K562 (cell line): ENCODE measurements around the gene TSHZ1. TPM values are rescaled to one million over a fixed set of nuclear protein-coding genes. Genes with fewer than 3 reads are reported as not detected.

ENCODE experiments used
- ATAC-seq: fragments of 200-7000 bp; cut with Tn5 transposase; 3 replicates; pipeline ENCODE4 v1.9.1; 2020; ENCODE audit warnings: moderate library complexity
- BruUV-seq: library from RNA; stranded (reverse); fragments of 400-500 nt; replicated peaks from 2 replicates; lab custom pipeline; 2021; lab: Mats Ljungman, UMichigan
- CTCF ChIA-PET: fragments of 300-600 bp; formaldehyde crosslinking; extraction: SDS; loops from one replicate; lab custom pipeline; 2021; ENCODE audit warnings: low intra/inter-chr PET ratio; lab: Yijun Ruan, JAX
- POLR2A ChIA-PET: fragments of 300-600, 350-650 bp; sonication (Branson Sonifier 250); formaldehyde crosslinking; extraction: SDS; loops from one replicate; lab custom pipeline; 2021; ENCODE audit warnings: antibody characterized with exemption, inconsistent platforms; lab: Yijun Ruan, JAX
- DNase-seq, 4 experiments: peaks; one replicate each; pipeline versions ENCODE4 v3.0.0 to v3.0.0-alpha.2; 2011 to 2018; ENCODE audit warnings: low spot score in 3 of 4, mixed read lengths in 3 of 4; ENCODE audit errors: extremely low read depth in 1 of 4
- FAIRE-seq: peaks from 2 replicates; lab custom pipeline; 2011; peaks lifted over from hg19 to GRCh38; lab: Jason Lieb, UNC
- H2AFZ ChIP-seq: 2 replicates; pipeline ENCODE4 v1.6.0; 2011; ENCODE audit warnings: low read depth, low read length, control low read depth, inconsistent platforms
- H3K27ac ChIP-seq: fragments of 200-600 bp; 3 replicates; pipeline ENCODE4 v1.8.0; 2011; ENCODE audit warnings: low read depth, mild to moderate bottlenecking, control low read depth, inconsistent platforms, low read length, moderate library complexity, mixed read lengths; ENCODE audit errors: extremely low read depth
- H3K27me3 ChIP-seq, 2 experiments: fragments of 300-600 bp in 1 of 2; 2 replicates in 1 of 2; 3 replicates in 1 of 2; pipeline versions ENCODE4 v1.6.0 to v1.8.0; 2011; ENCODE audit warnings: inconsistent platforms in 2 of 2, low read length in 2 of 2, mild to moderate bottlenecking in 1 of 2, mixed read lengths in 1 of 2, moderate library complexity in 1 of 2; ENCODE audit not compliant: control insufficient read depth in 2 of 2, insufficient read depth in 2 of 2
- H3K36me3 ChIP-seq: fragments of 300-600 bp; 3 replicates; pipeline ENCODE4 v1.8.0; 2011; ENCODE audit warnings: mild to moderate bottlenecking, low read length, inconsistent platforms; ENCODE audit not compliant: control insufficient read depth, insufficient read depth
- H3K4me1 ChIP-seq, 2 experiments: fragments of 200-600 bp in 1 of 2; replicated peaks in 1 of 2; 2 replicates in 1 of 2; 3 replicates in 1 of 2; pipeline versions ENCODE4 v1.5.1 to v1.8.0; 2011; ENCODE audit warnings: inconsistent platforms in 2 of 2, low read length in 2 of 2, mild to moderate bottlenecking in 1 of 2, mixed read lengths in 1 of 2, moderate library complexity in 1 of 2; ENCODE audit not compliant: control insufficient read depth in 2 of 2, insufficient read depth in 2 of 2
- H3K4me2 ChIP-seq: 2 replicates; pipeline ENCODE4 v1.6.1; 2011; ENCODE audit warnings: low read length, control low read depth, inconsistent platforms, mixed read lengths; ENCODE audit not compliant: insufficient read depth
- H3K4me3 ChIP-seq: fragments of 200-600 bp; sonication (generic), shearing (Covaris generic); 2 replicates; pipeline ENCODE4 v1.5.1; 2016; ENCODE audit warnings: control low read depth, inconsistent platforms
- H3K79me2 ChIP-seq: fragments of 200-600 bp; 3 replicates; pipeline ENCODE4 v1.8.0; 2011; ENCODE audit warnings: low read length, inconsistent platforms; ENCODE audit not compliant: control insufficient read depth, insufficient read depth
- H3K9ac ChIP-seq, 2 experiments: 2 replicates each; pipeline versions ENCODE4 v1.6.0 to v1.6.1; 2011; ENCODE audit warnings: low read depth in 2 of 2, low read length in 2 of 2, control low read depth in 1 of 2, inconsistent platforms in 1 of 2, mild to moderate bottlenecking in 1 of 2, mixed read lengths in 1 of 2; ENCODE audit not compliant: insufficient read depth in 1 of 2
- H3K9me1 ChIP-seq: one replicate; pipeline ENCODE4 v1.6.0; 2011; ENCODE audit warnings: inconsistent platforms, mild to moderate bottlenecking, low read length, moderate library complexity; ENCODE audit not compliant: control insufficient read depth, insufficient read depth
- H3K9me3 ChIP-seq: replicated peaks from 2 replicates; pipeline ENCODE4 v1.5.1; 2011; ENCODE audit warnings: low read depth, low read length, inconsistent platforms; ENCODE audit not compliant: control insufficient read depth, insufficient read depth
- H4K20me1 ChIP-seq: replicated peaks from 2 replicates; pipeline ENCODE4 v1.6.1; 2011; ENCODE audit warnings: low read length, inconsistent platforms, mixed read lengths; ENCODE audit not compliant: control insufficient read depth, insufficient read depth
- CTCF ChIP-seq, 3 experiments: IDR thresholded peaks in 2 of 3; conservative IDR thresholded peaks in 1 of 3; 2 replicates each; pipeline ENCODE4 v1.5.1; 2011 to 2012; ENCODE audit warnings: low read length in 3 of 3, mild to moderate bottlenecking in 3 of 3, control low read depth in 2 of 3, improper control_type of control experiment in 1 of 3, inconsistent platforms in 1 of 3, low read depth in 1 of 3, mixed read lengths in 1 of 3, moderate library complexity in 1 of 3; ENCODE audit not compliant: insufficient read depth in 2 of 3
- ETV5 ChIP-seq: sonication (generic); formaldehyde crosslinking; IDR thresholded peaks from 2 replicates; pipeline ENCODE4 v1.4.0; 2020; ENCODE audit warnings: low read depth, mild to moderate bottlenecking, missing genetic modification reagents
- FOXA1 ChIP-seq: fragments of 450-650 bp; IDR thresholded peaks from 2 replicates; pipeline ENCODE4 v1.6.1; 2016; ENCODE audit warnings: mild to moderate bottlenecking, borderline replicate concordance
- KLF16 ChIP-seq: IDR thresholded peaks from 2 replicates; pipeline ENCODE4 v1.6.1; 2016; ENCODE audit warnings: antibody characterized with exemption
- MXD1 ChIP-seq: fragments of 250-450 bp; sonication (Bioruptor Pico); IDR thresholded peaks from 2 replicates; pipeline ENCODE4 v1.8.0; 2021; ENCODE audit warnings: borderline replicate concordance, mild to moderate bottlenecking, moderate library complexity; ENCODE audit not compliant: poor library complexity, severe bottlenecking
- RAD21 ChIP-seq, 2 experiments: fragments of 250-450 bp in 1 of 2; fragments of 450-650 bp in 1 of 2; sonication (Bioruptor Pico) in 1 of 2; formaldehyde crosslinking in 1 of 2; IDR thresholded peaks in 1 of 2; conservative IDR thresholded peaks in 1 of 2; 2 replicates each; pipeline versions ENCODE4 v1.4.0 to v1.8.0; 2020 to 2022; ENCODE audit warnings: mild to moderate bottlenecking in 2 of 2, moderate library complexity in 1 of 2
- STAG1 ChIP-seq: sonication (generic); formaldehyde crosslinking; IDR thresholded peaks from 2 replicates; pipeline ENCODE4 v1.5.0; 2020; ENCODE audit warnings: missing genetic modification reagents, borderline replicate concordance
- TRIM28 ChIP-seq: fragments of 450-650 bp; IDR thresholded peaks from 2 replicates; pipeline ENCODE4 v1.6.1; 2017
- WGBS: fragments of 100-300 bp; shearing (Covaris generic); methylation state at CpG from one replicate; pipeline ENCODE4 v1.1.6; 2016; ENCODE audit warnings: low coverage, mixed read lengths; ENCODE audit not compliant: insufficient coverage; ENCODE audit errors: missing lambda C conversion rate; 5-methylcytosine and 5-hydroxymethylcytosine counted together
- in situ Hi-C: fragments of 300-500 bp; cut with MboI; formaldehyde crosslinking; loops from 4 replicates; pipeline ENCODE4 v1.15.0; 2018; ENCODE audit warnings: inconsistent platforms, mixed read lengths
- intact Hi-C: fragments of 100-400 bp; cut with micrococcal nuclease; formaldehyde crosslinking; loops from 2 replicates; pipeline ENCODE4 v1.14.2; 2022
- polyA plus RNA-seq, 8 experiments: library from polyadenylated mRNA; depleted of rRNA in 4 of 8; stranded (reverse) in 5 of 8; unstranded in 3 of 8; fragments of >200 nt; fragmentation: Nextera tagmentation in 2 of 8; fragmentation: Illumina TruSeq in 1 of 8; extraction: Ambion mirVana in 2 of 8; extraction: Trizol in 1 of 8; gene quantifications; 2 replicates each; pipeline versions ENCODE4 v1.2.1 to v1.2.3, GENCODE V29; 2011 to 2014; ENCODE audit warnings: inconsistent platforms in 1 of 8, missing spikeins in 1 of 8
- total RNA-seq, 7 experiments: library from RNA; depleted of rRNA in 6 of 7; stranded (reverse); fragments of >200 nt in 6 of 7; fragmentation: Illumina TruSeq in 2 of 7; extraction: Trizol in 2 of 7; gene quantifications; 2 replicates each; pipeline versions ENCODE4 v1.2.1 to v1.2.3, GENCODE V29; 2011 to 2021; ENCODE audit warnings: low replicate concordance in 1 of 7
- TF ChIP-seq, protein P1 (sequence below), 2 experiments: fragments of 450-650 bp; formaldehyde crosslinking in 1 of 2; IDR thresholded peaks; 2 replicates each; pipeline versions ENCODE4 v1.4.0 to v1.6.1; 2014 to 2020; ENCODE audit warnings: mild to moderate bottlenecking in 2 of 2, borderline replicate concordance in 1 of 2, low read depth in 1 of 2

The TSHZ1 gene
- total and polyA plus RNA-seq, 9 of the 15 experiments (the other 6 are each of a cell fraction or from before 2014, with no cell fraction given) = 1.1 to 7.2 (median 2.7) TPM

- H3K27me3 ChIP-seq = no peaks in the 10 kb centered on the region
- ATAC-seq (peak; percentile 87), FAIRE-seq (no peak), DNase-seq (peak; percentile 11 to 28 (median 13))
- no peaks in the 10 kb centered on the region; the same call in 1 of the 2 replicates for H4K20me1 ChIP-seq
- H2AFZ ChIP-seq = no peak overlapping the region
- H3K9me1 ChIP-seq = no peaks in the 10 kb centered on the region
- no peaks in the 10 kb centered on the region for H3K79me2 ChIP-seq
- POLR2A ChIA-PET = no interaction called here
- TF ChIP-seq TRIM28 = no peak
- peak; percentile 16 to 47; a peak in 2 of 4 replicates for TF ChIP-seq RAD21 (CRISPR knock-in tag; conservative IDR thresholded peaks at IDR 0.05 in 1 of 2, IDR thresholded peaks at IDR 0.05 in 1 of 2)
- no peak for TF ChIP-seq MXD1
- TF ChIP-seq FOXA1 = no peak
- peak; percentile 46 to 50 (median 48) for TF ChIP-seq CTCF (IDR thresholded peaks at IDR 0.05 in 2 of 3, conservative IDR thresholded peaks at IDR 0.05 in 1 of 3; ENCODE audit: insufficient read depth in 2 of 3, low read depth in 1 of 3, low read length in 3 of 3)
- TF ChIP-seq, protein P1, sequence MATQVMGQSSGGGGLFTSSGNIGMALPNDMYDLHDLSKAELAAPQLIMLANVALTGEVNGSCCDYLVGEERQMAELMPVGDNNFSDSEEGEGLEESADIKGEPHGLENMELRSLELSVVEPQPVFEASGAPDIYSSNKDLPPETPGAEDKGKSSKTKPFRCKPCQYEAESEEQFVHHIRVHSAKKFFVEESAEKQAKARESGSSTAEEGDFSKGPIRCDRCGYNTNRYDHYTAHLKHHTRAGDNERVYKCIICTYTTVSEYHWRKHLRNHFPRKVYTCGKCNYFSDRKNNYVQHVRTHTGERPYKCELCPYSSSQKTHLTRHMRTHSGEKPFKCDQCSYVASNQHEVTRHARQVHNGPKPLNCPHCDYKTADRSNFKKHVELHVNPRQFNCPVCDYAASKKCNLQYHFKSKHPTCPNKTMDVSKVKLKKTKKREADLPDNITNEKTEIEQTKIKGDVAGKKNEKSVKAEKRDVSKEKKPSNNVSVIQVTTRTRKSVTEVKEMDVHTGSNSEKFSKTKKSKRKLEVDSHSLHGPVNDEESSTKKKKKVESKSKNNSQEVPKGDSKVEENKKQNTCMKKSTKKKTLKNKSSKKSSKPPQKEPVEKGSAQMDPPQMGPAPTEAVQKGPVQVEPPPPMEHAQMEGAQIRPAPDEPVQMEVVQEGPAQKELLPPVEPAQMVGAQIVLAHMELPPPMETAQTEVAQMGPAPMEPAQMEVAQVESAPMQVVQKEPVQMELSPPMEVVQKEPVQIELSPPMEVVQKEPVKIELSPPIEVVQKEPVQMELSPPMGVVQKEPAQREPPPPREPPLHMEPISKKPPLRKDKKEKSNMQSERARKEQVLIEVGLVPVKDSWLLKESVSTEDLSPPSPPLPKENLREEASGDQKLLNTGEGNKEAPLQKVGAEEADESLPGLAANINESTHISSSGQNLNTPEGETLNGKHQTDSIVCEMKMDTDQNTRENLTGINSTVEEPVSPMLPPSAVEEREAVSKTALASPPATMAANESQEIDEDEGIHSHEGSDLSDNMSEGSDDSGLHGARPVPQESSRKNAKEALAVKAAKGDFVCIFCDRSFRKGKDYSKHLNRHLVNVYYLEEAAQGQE (IDR thresholded peaks at IDR 0.05; ENCODE audit: borderline replicate concordance) = peak; percentile 34; the same call in 1 of the 2 replicates
- TF ChIP-seq, protein P1 (CRISPR knock-in tag; IDR thresholded peaks at IDR 0.05; ENCODE audit: low read depth) = no peak
- TF ChIP-seq STAG1 = no peak
- no peak for TF ChIP-seq ETV5 (CRISPR knock-in tag)
- TF ChIP-seq KLF16 = no peak
- BruUV-seq = no TSS peak
- no peak overlapping the region for H3K4me3 ChIP-seq
- H3K4me1 ChIP-seq = peaks cover 0 to 7% of the 10 kb centered on the region in 2 experiments; a peak in 3 of 5 replicates
- H3K9ac ChIP-seq = no peak overlapping the region
- in situ Hi-C loops (no loop called here), intact Hi-C loops (loop anchor here (5.0 kb wide), 1 partner anchor 72 kb away; no protein-coding TSS in a partner anchor)
- CTCF ChIA-PET = no interaction called here
- no peaks in the 10 kb centered on the region for H3K9me3 ChIP-seq
- WGBS = 65% methylated on average over 9 of the region's 19 CpGs
- no peak overlapping the region for H3K4me2 ChIP-seq
- no peaks in the 10 kb centered on the region for H3K36me3 ChIP-seq
- H3K27ac ChIP-seq = no peak overlapping the region
Measured at GRCh38 chr18:75244351-75245313, 34.0 kb downstream of the TSHZ1 start.
